Parathyroid adenoma (tissue), 2 donors: ENCODE measurements around the gene TBCCD1.

Experiments used
- H2AFZ ChIP-seq: fragments of 300-600 bp; sonication (generic); one replicate; pipeline ENCODE4 v1.7.0; 2017; ENCODE audit warnings: antibody characterized with exemption, mild to moderate bottlenecking
- H3K27ac ChIP-seq: fragments of 300-600 bp; sonication (generic); one replicate; pipeline ENCODE4 v1.7.0; 2017
- H3K27me3 ChIP-seq: fragments of 300-600 bp; sonication (generic); one replicate; pipeline ENCODE4 v1.7.0; 2017; ENCODE audit warnings: low read length; ENCODE audit not compliant: control insufficient read depth, insufficient read depth
- H3K36me3 ChIP-seq: fragments of 300-600 bp; sonication (generic); one replicate; pipeline ENCODE4 v1.7.0; 2017; ENCODE audit warnings: low read length; ENCODE audit not compliant: control insufficient read depth, insufficient read depth
- H3K4me1 ChIP-seq: fragments of 300-600 bp; sonication (generic); one replicate; pipeline ENCODE4 v1.7.0; 2017; ENCODE audit warnings: control low read depth
- H3K4me2 ChIP-seq: fragments of 300-600 bp; sonication (generic); one replicate; pipeline ENCODE4 v1.7.0; 2017; ENCODE audit warnings: low read length
- H3K4me3 ChIP-seq: fragments of 300-600 bp; sonication (generic); one replicate; pipeline ENCODE4 v1.7.0; 2017; ENCODE audit warnings: low read depth, low read length
- H3K79me2 ChIP-seq: fragments of 300-600 bp; sonication (generic); one replicate; pipeline ENCODE4 v1.7.0; 2017; ENCODE audit warnings: control low read depth
- H3K9ac ChIP-seq: fragments of 300-600 bp; sonication (generic); one replicate; pipeline ENCODE4 v1.7.0; 2017; ENCODE audit warnings: mild to moderate bottlenecking
- H3K9me3 ChIP-seq: fragments of 300-600 bp; sonication (generic); one replicate; pipeline ENCODE4 v1.7.0; 2017; ENCODE audit warnings: low read length; ENCODE audit not compliant: control insufficient read depth
- CTCF ChIP-seq: fragments of 300-600 bp; sonication (generic); IDR thresholded peaks from one replicate; pipeline ENCODE4 v1.7.0; 2017; ENCODE audit warnings: antibody characterized with exemption, mild to moderate bottlenecking
- donor health status: primary hyperparathyroidism.

TBCCD1 gene

GRCh38 chr3:186596568-186597287 lies 29.6 kb upstream of the TBCCD1 start:
- Histone ChIP-seq H3K4me2 (no peak overlapping the region), H3K9me3 (no peaks in the 10 kb centered on the region), H3K27me3 (no peaks in the 10 kb centered on the region), H2AFZ (peak overlapping the region; percentile 34), H3K79me2 (no peaks in the 10 kb centered on the region), H3K4me3 (no peak overlapping the region), H3K27ac (no peak overlapping the region), H3K36me3 (no peaks in the 10 kb centered on the region), H3K9ac (no peak overlapping the region), H3K4me1 (no peaks in the 10 kb centered on the region)
- TF ChIP-seq CTCF: no peak

- TF ChIP-seq CTCF: no peak
- Histone ChIP-seq H3K4me1 (no peaks in the 10 kb centered on the region), H3K27ac (no peak overlapping the region)
These were observed 27.5 kb upstream of the TBCCD1 start for GRCh38 chr3:186594591-186595113.

GRCh38 chr3:186593862-186594261 lies 26.7 kb upstream of the TBCCD1 start:
- H3K9me3 ChIP-seq: no peaks in the 10 kb centered on the region
- no peaks in the 10 kb centered on the region for H3K4me1 ChIP-seq
- TF ChIP-seq CTCF: no peak
- no peaks in the 10 kb centered on the region for H3K79me2 ChIP-seq
- no peak overlapping the region for H3K27ac ChIP-seq
- no peak overlapping the region for H3K4me2 ChIP-seq
- no peak overlapping the region for H3K4me3 ChIP-seq
- H3K36me3 ChIP-seq: no peaks in the 10 kb centered on the region
- H3K9ac ChIP-seq: no peak overlapping the region
- no peak overlapping the region for H2AFZ ChIP-seq
- no peaks in the 10 kb centered on the region for H3K27me3 ChIP-seq

More at GRCh38 chr3:186594591-186595113, 27.5 kb upstream of the TBCCD1 start:
- Histone ChIP-seq H3K9me3 (no peaks in the 10 kb centered on the region), H3K36me3 (no peaks in the 10 kb centered on the region), H3K9ac (no peak overlapping the region), H3K27me3 (no peaks in the 10 kb centered on the region), H2AFZ (no peak overlapping the region), H3K4me3 (no peak overlapping the region), H3K4me2 (no peak overlapping the region), H3K79me2 (no peaks in the 10 kb centered on the region)

- H3K4me1 ChIP-seq: no peaks in the 10 kb centered on the region
- no peak overlapping the region for H3K4me2 ChIP-seq
- no peaks in the 10 kb centered on the region for H3K9me3 ChIP-seq
- no peaks in the 10 kb centered on the region for H3K79me2 ChIP-seq
- no peaks in the 10 kb centered on the region for H3K27me3 ChIP-seq
- H3K27ac ChIP-seq: no peak overlapping the region
- no peak overlapping the region for H3K4me3 ChIP-seq
- TF ChIP-seq CTCF: no peak
- no peak overlapping the region for H3K9ac ChIP-seq
- no peaks in the 10 kb centered on the region for H3K36me3 ChIP-seq
- no peak overlapping the region for H2AFZ ChIP-seq
These were observed 25.5 kb upstream of the TBCCD1 start for GRCh38 chr3:186592682-186593081.
